GM12872 (cell line): ENCODE data around the gene PRKCD.

Experiments
- TF ChIP-seq, protein P1 (sequence below): IDR thresholded peaks from 3 replicates; pipeline ENCODE4 v1.5.1; 2011; ENCODE audit warnings: low read depth, mild to moderate bottlenecking, low read length, moderate library complexity; ENCODE audit not compliant: insufficient read depth

Gene PRKCD

DNA sequence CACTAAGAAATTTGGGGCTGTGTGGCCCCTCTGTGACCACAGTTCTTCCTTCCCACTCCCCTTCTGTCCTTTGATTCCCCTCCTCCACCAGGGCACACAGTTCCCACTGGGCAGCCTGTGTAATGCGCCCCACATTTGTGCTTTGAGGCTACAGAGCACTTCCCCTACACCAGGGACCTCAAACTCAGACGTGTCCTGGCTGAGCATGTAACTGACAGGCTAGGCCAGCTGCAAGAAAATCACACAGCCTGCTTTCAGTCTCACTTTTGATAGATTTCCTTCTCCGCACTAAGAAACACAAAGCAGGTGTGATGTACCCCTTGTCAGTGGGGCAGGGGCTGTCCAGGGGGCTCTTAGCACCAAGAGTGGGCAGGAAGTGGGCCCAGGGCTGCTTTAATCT is 29.6 kb downstream of the PRKCD start:
- TF ChIP-seq, protein P1, sequence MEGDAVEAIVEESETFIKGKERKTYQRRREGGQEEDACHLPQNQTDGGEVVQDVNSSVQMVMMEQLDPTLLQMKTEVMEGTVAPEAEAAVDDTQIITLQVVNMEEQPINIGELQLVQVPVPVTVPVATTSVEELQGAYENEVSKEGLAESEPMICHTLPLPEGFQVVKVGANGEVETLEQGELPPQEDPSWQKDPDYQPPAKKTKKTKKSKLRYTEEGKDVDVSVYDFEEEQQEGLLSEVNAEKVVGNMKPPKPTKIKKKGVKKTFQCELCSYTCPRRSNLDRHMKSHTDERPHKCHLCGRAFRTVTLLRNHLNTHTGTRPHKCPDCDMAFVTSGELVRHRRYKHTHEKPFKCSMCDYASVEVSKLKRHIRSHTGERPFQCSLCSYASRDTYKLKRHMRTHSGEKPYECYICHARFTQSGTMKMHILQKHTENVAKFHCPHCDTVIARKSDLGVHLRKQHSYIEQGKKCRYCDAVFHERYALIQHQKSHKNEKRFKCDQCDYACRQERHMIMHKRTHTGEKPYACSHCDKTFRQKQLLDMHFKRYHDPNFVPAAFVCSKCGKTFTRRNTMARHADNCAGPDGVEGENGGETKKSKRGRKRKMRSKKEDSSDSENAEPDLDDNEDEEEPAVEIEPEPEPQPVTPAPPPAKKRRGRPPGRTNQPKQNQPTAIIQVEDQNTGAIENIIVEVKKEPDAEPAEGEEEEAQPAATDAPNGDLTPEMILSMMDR = no peak

DNA sequence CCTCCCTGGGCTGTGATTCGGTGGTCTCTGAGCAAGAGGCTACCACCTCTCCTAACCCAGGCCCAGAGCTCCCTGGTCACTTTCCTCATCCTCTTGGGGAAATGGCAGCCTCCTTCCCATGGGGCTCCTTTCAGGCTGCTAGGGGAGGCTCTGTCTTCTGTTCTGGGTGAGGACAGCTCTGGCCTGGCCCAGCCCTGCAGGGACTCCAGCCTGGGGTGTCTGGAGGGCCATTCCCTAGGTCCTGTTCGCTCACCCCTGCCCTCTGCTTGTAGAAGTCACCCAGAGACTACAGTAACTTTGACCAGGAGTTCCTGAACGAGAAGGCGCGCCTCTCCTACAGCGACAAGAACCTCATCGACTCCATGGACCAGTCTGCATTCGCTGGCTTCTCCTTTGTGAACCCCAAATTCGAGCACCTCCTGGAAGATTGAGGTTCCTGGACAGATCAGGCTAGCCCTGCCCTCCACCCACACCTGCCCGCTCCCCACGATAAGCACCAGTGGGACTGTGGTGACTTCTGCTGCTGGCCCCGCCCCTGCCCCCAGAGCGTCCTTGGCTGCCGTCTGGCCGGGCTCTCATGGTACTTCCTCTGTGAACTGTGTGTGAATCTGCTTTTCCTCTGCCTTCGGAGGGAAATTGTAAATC is 30.9 kb downstream of the PRKCD start:
- TF ChIP-seq, protein P1 = no peak

DNA sequence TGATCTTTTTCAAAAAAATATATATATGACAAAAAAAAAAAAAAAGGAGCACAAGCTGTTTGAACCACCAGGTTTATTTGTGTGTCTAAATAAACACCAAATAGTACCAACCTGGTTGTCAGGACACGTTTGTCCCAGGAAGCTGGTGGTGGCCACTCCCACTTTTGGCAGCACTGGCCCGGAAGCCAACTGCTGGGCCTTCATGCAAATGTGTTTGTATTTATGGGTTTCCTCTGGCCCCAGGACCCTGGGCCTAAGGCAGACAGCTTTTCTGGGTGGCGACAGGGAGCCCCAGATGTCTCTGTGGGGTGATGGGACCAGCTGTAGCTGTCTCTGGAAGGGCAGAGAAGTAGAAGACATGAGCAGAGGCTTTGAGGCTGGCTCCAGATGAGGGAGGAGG is 31.6 kb downstream of the PRKCD start:
- TF ChIP-seq, protein P1 = no peak

DNA sequence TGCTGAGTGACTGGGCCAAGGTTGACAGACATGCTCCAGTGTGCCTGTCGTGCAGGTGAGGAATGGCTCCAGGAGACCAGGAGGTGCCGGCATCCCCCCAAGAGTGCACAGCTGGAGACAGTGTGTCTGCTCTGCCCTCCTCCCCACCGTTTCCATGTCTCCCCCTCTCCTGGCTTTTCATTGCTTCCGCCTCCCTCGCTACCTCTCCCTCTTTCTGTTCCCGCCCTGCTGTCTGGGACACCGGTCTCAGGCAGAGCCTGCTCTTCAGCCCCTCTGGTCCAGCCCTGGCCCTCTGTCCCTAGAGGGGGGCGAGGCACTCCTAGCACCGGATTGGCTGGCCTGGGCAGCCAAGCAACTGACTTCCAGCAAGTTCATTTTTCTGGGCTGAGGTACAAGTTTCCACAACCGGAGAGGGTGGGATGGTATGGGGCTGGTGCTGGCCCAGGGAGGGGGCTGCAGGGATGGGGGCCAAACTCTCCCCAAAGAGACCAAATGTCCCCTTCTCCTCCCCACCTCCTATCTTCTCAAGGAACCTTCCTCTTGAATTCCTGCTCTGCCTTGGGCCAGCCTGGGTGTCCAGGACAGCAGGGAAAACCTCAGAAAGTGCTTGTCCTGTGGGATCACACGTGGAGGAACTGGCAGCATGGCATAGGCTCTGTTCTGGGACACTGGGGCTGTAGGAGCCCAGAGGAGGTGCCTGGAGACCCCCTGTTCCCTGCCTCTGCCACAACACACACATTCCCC is 32.6 kb downstream of the PRKCD start:
- TF ChIP-seq, protein P1 = no peak

DNA sequence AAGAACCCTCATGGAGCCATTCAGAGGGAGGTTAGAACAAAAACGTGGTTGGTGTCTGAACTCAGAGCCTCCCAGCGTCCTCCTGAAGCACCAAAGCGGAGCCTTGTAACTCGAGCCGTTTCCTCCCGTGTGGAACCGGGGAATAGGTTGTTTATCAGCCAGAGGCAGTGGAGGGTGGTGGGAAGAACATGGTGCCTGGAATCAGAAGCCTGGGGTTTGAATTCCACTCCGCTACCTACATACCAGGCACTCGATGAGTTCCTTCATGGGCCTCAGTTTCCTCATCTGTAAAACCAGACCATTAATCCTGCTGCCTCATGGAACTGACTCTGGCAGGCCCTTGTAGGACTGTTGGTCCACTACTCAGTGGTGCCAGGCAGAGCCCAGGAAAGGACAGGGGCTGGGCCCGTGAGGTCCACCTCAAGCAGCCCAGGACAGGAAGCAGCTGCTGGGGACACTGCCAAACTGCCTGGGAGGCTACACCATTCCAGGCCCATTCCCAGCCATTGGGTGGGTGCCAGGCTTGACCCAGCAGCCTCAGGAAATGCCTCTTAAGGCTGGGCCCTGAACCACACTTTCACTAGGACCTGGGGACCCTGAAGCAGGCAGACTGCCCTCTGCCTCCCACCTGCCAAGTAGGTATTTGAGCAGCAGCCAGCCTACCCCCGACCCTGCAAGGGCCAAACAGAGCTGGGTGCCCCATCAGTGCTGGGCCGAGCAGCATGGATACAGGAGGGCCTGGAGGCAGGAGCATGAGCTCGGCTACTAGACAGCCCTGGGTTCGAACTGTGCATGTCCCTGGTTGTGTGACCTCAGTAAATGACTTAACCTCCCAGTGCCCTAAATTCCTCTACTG is 33.4 kb downstream of the PRKCD start:
- TF ChIP-seq, protein P1 = no peak

DNA sequence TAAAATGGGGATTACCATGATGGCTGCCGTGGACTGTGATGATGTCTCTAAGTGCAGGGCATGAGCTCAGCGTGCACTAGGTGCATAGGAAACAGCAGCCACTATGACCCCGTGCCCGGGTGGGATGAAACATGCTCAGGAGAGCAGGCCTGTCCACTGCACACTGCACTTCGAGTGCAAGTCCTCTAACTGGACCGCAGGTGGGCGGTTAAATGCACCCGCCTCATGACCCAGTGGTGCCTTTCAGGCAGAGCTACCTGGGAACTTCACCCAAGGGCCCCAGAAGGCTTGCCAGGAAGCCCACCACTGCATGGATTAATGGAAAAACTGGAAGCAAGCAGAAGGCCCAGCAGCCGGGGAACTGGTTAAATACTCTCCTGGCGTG is 34.0 kb downstream of the PRKCD start:
- TF ChIP-seq, protein P1 = no peak

DNA sequence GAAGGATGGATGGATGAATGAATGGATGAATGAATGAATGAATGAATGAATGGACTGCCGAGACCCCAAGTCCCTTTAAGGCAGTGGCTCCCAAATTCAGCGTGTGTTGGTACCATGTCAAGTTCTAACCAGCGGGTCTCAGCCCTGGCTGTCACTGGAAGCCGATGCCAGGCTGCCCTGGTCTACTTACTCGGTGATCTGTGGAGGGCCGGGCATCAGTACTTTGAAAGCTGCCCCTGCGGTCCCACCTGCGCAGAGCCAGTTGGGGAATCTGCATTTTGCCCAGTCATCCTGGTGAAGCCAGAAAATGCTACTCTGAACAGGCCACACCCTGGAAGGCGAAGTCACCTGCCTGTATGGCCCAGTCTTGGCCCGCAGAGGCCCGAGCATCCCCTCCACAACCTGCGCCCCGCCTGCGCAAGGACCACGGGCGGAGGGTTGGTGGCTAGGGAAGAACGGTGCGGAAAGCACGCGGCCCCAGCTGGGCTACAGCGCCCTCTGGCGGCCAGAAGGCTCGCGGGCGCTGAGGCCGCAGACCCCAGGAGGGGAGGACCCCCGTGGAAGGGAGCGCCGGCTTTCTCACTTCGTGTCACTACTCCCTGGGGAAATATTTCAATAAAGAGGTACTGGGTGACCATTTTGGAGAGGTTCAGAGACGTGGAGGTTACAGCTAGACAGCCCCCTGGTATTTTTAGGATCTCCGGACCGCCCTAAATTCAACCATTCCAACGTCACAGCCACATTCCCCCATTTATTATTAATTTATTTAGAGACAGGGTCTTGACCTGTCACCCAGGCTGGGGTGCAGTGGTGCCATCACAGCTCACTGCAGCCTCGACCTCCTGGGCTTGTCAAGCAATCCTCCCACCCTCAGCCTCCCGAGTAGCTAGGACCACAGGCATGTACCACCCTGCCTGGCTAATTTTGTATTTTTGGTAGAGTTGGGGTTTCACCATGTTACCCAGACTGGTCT is 34.9 kb downstream of the PRKCD start:
- TF ChIP-seq, protein P1 = peak; percentile 95
